Endodermal cell (in vitro differentiated cells): ENCODE data around the gene GNG12. TPM values are rescaled to one million over a fixed set of nuclear protein-coding genes. Genes with fewer than 3 reads are reported as not detected.

Source experiments
- DNase-seq: peaks from one replicate; pipeline ENCODE4 v3.0.0-alpha.2; 2017
- H3K27ac ChIP-seq: 2 replicates; pipeline ENCODE4 v1.5.1; 2013; ENCODE audit warnings: mild to moderate bottlenecking, low read depth, low read length, moderate library complexity
- H3K27me3 ChIP-seq: 2 replicates; pipeline ENCODE4 v1.6.1; 2013; ENCODE audit warnings: mild to moderate bottlenecking, low read length, moderate library complexity; ENCODE audit not compliant: insufficient read depth, control insufficient read depth, poor library complexity, severe bottlenecking
- H3K36me3 ChIP-seq: 2 replicates; pipeline ENCODE4 v1.7.0; 2013; ENCODE audit warnings: mild to moderate bottlenecking, low read length, moderate library complexity; ENCODE audit not compliant: control insufficient read depth, insufficient read depth
- H3K4me1 ChIP-seq: one replicate; pipeline ENCODE4 v1.7.0; 2013; ENCODE audit warnings: low read length; ENCODE audit not compliant: control insufficient read depth, insufficient read depth
- H3K4me3 ChIP-seq: 2 replicates; pipeline ENCODE4 v1.5.1; 2013; ENCODE audit warnings: mild to moderate bottlenecking, low read length, moderate library complexity
- H3K9ac ChIP-seq: 2 replicates; pipeline ENCODE4 v1.6.1; 2013; ENCODE audit warnings: mild to moderate bottlenecking, low read length, moderate library complexity; ENCODE audit not compliant: poor library complexity, severe bottlenecking; ENCODE audit errors: extremely low read depth
- H3K9me3 ChIP-seq: 2 replicates; pipeline ENCODE4 v1.6.1; 2013; ENCODE audit warnings: mild to moderate bottlenecking, low read length, moderate library complexity; ENCODE audit not compliant: control insufficient read depth
- H3K27ac Mint-ChIP-seq: 2 replicates; pipeline ENCODE4 v1.8.0; 2020; ENCODE audit warnings: mixed read lengths
- H3K27me3 Mint-ChIP-seq: 2 replicates; pipeline ENCODE4 v1.8.0; 2021; ENCODE audit warnings: mild to moderate bottlenecking, mixed read lengths; ENCODE audit not compliant: insufficient read depth
- H3K36me3 Mint-ChIP-seq: 2 replicates; pipeline ENCODE4 v1.8.0; 2020; ENCODE audit warnings: low read depth, mixed read lengths
- H3K4me1 Mint-ChIP-seq: 2 replicates; pipeline ENCODE4 v1.8.0; 2020; ENCODE audit warnings: mixed read lengths
- H3K4me3 Mint-ChIP-seq: 2 replicates; pipeline ENCODE4 v1.8.0; 2020; ENCODE audit warnings: mild to moderate bottlenecking, moderate library complexity, mixed read lengths
- H3K9me3 Mint-ChIP-seq: 2 replicates; pipeline ENCODE4 v1.8.0; 2020; ENCODE audit warnings: mild to moderate bottlenecking, mixed read lengths
- CTCF ChIP-seq: fragments of 200-600 bp; sonication (generic); conservative IDR thresholded peaks from 2 replicates; pipeline ENCODE4 v1.5.0; 2021; ENCODE audit warnings: antibody characterized with exemption, mild to moderate bottlenecking
- WGBS, 2 experiments: methylation state at CpG; one replicate each; pipeline versions ENCODE4 v1.1.5 to v1.1.7; 2013; ENCODE audit warnings: missing lambda C conversion rate in 2 of 2, mixed read lengths in 1 of 2; ENCODE audit not compliant: insufficient coverage in 1 of 2, insufficient read length in 1 of 2; 5-methylcytosine and 5-hydroxymethylcytosine counted together
- total RNA-seq, 2 donors: library from RNA; stranded (reverse); fragmentation: NEBNext Ultra II Directional in 1 of 2; extraction: Animal tissue kit (Norgen Biotek cat#: 25700) in 1 of 2; gene quantifications; 2 replicates in 1 of 2; 3 replicates in 1 of 2; pipeline ENCODE4 v1.2.1, GENCODE V29; 2021

The GNG12 gene
- total RNA-seq, 2 donors from 2014 or later = 7.7 to 9.2 TPM

GRCh38 chr1:67736750-67737149 lies 96.5 kb downstream of the GNG12 start:
- peaks cover 25% of the 10 kb centered on the region for H3K4me1 Mint-ChIP-seq
- Histone ChIP-seq H3K36me3 (no peaks in the 10 kb centered on the region), H3K4me3 (no peak overlapping the region), H3K27ac (no peak overlapping the region), H3K9ac (no peak overlapping the region), H3K9me3 (no peaks in the 10 kb centered on the region), H3K27me3 (no peaks in the 10 kb centered on the region), H3K4me1 (peaks cover 19% of the 10 kb centered on the region)
- H3K36me3 Mint-ChIP-seq = no peaks in the 10 kb centered on the region
- WGBS, 2 experiments = 92 to 95% methylated on average over 2 to 3 of the region's 3 CpGs
- H3K27ac Mint-ChIP-seq = no peak overlapping the region
- H3K4me3 Mint-ChIP-seq = no peak overlapping the region
- no peak for TF ChIP-seq CTCF
- H3K27me3 Mint-ChIP-seq = no peaks in the 10 kb centered on the region
- no peaks in the 10 kb centered on the region for H3K9me3 Mint-ChIP-seq
- no peak for DNase-seq

GRCh38 chr1:67735806-67736627 lies 97.2 kb downstream of the GNG12 start:
- Histone ChIP-seq H3K36me3 (no peaks in the 10 kb centered on the region), H3K9me3 (no peaks in the 10 kb centered on the region), H3K27me3 (no peaks in the 10 kb centered on the region), H3K4me3 (no peak overlapping the region), H3K27ac (no peak overlapping the region), H3K9ac (no peak overlapping the region), H3K4me1 (peaks cover 19% of the 10 kb centered on the region)
- Mint-ChIP-seq H3K27me3 (no peaks in the 10 kb centered on the region), H3K9me3 (no peaks in the 10 kb centered on the region), H3K36me3 (no peaks in the 10 kb centered on the region), H3K27ac (peak overlapping the region; percentile 66), H3K4me3 (no peak overlapping the region), H3K4me1 (peaks cover 27% of the 10 kb centered on the region)
- 81 to 86% methylated on average over 7 to 11 of the region's 11 CpGs for whole genome bisulfite sequencing, 2 experiments
- TF ChIP-seq CTCF = no peak
- DNase-seq = no peak

GRCh38 chr1:67735206-67735605 lies 98.1 kb downstream of the GNG12 start:
- DNase-seq = no peak
- no peaks in the 10 kb centered on the region for H3K27me3 Mint-ChIP-seq
- Histone ChIP-seq H3K27me3 (no peaks in the 10 kb centered on the region), H3K9me3 (no peaks in the 10 kb centered on the region), H3K4me3 (no peak overlapping the region), H3K4me1 (peaks cover 19% of the 10 kb centered on the region), H3K9ac (no peak overlapping the region), H3K36me3 (no peaks in the 10 kb centered on the region), H3K27ac (no peak overlapping the region)
- no peak overlapping the region for H3K27ac Mint-ChIP-seq
- WGBS, 2 experiments = 96 to 100% methylated on average over 2 to 3 of the region's 3 CpGs
- TF ChIP-seq CTCF = no peak
- H3K4me1 Mint-ChIP-seq = peaks cover 23% of the 10 kb centered on the region
- no peaks in the 10 kb centered on the region for H3K36me3 Mint-ChIP-seq
- H3K9me3 Mint-ChIP-seq = no peaks in the 10 kb centered on the region
- H3K4me3 Mint-ChIP-seq = no peak overlapping the region
